GM23338 (cell line): ENCODE results near the gene GRIK2. TPM values are rescaled to one million over a fixed set of nuclear protein-coding genes. Genes with fewer than 3 reads are reported as not detected.

ENCODE experiments used
- ATAC-seq: fragments of 200-7000 bp; cut with Tn5 transposase; 3 replicates; pipeline ENCODE4 v1.9.1; 2020
- DNase-seq: peaks from one replicate; pipeline ENCODE4 v3.0.0-alpha.2; 2015; ENCODE audit warnings: low spot score
- H2AFZ ChIP-seq: fragments of 200-600 bp; sonication (generic); 2 replicates; pipeline ENCODE4 v1.8.0; 2016; ENCODE audit warnings: antibody characterized with exemption, mild to moderate bottlenecking, moderate library complexity
- H3F3A ChIP-seq: fragments of 200-600 bp; sonication (generic); replicated peaks from 2 replicates; pipeline ENCODE4 v1.8.0; 2017; ENCODE audit warnings: antibody characterized with exemption, mixed run types, low read depth
- H3K27ac ChIP-seq: fragments of 200-600 bp; sonication (generic); 2 replicates; pipeline ENCODE4 v1.6.1; 2016; ENCODE audit warnings: low read depth
- H3K27me3 ChIP-seq: fragments of 200-600 bp; sonication (generic); 2 replicates; pipeline ENCODE4 v1.8.0; 2016; ENCODE audit warnings: mild to moderate bottlenecking, mixed run types, moderate library complexity; ENCODE audit not compliant: insufficient read depth
- H3K36me3 ChIP-seq: fragments of 200-600 bp; sonication (generic); 2 replicates; pipeline ENCODE4 v1.8.0; 2016; ENCODE audit warnings: mild to moderate bottlenecking; ENCODE audit not compliant: insufficient read depth
- H3K4me1 ChIP-seq: fragments of 200-600 bp; sonication (generic); 2 replicates; pipeline ENCODE4 v1.8.0; 2016; ENCODE audit warnings: mild to moderate bottlenecking, moderate library complexity; ENCODE audit not compliant: insufficient read depth
- H3K4me2 ChIP-seq: fragments of 200-600 bp; sonication (generic); 2 replicates; pipeline ENCODE4 v1.7.1; 2017; ENCODE audit warnings: mixed run types
- H3K4me3 ChIP-seq: fragments of 200-600 bp; sonication (generic); 2 replicates; pipeline ENCODE4 v1.6.1; 2016; ENCODE audit warnings: mixed run types
- H3K79me2 ChIP-seq: fragments of 200-600 bp; sonication (generic); replicated peaks from 2 replicates; pipeline ENCODE4 v1.8.0; 2017; ENCODE audit warnings: mild to moderate bottlenecking; ENCODE audit not compliant: insufficient read depth
- H3K9me2 ChIP-seq: fragments of 200-600 bp; sonication (generic); 2 replicates; pipeline ENCODE4 v1.8.0; 2017; ENCODE audit not compliant: insufficient read depth
- H4K20me1 ChIP-seq: fragments of 200-600 bp; sonication (generic); replicated peaks from 2 replicates; pipeline ENCODE4 v1.8.0; 2017; ENCODE audit warnings: mild to moderate bottlenecking; ENCODE audit not compliant: insufficient read depth
- H3K27ac Mint-ChIP-seq: 2 replicates; pipeline ENCODE4 v1.8.0; 2020; ENCODE audit warnings: inconsistent platforms, mild to moderate bottlenecking, moderate library complexity, mixed read lengths
- H3K27me3 Mint-ChIP-seq: 3 replicates; pipeline ENCODE4 v1.8.0; 2022; ENCODE audit warnings: low read depth, mild to moderate bottlenecking, moderate library complexity, mixed read lengths, inconsistent platforms; ENCODE audit not compliant: insufficient read depth, poor library complexity
- H3K36me3 Mint-ChIP-seq: 3 replicates; pipeline ENCODE4 v1.8.0; 2021; ENCODE audit warnings: low read depth, mild to moderate bottlenecking, inconsistent platforms, moderate library complexity, mixed read lengths
- H3K4me1 Mint-ChIP-seq: 3 replicates; pipeline ENCODE4 v1.8.0; 2020; ENCODE audit warnings: mild to moderate bottlenecking, inconsistent platforms, mixed read lengths
- H3K4me3 Mint-ChIP-seq: 3 replicates; pipeline ENCODE4 v1.8.0; 2021; ENCODE audit warnings: moderate library complexity, mild to moderate bottlenecking, inconsistent platforms, mixed read lengths
- H3K9me3 Mint-ChIP-seq: 3 replicates; pipeline ENCODE4 v1.8.0; 2020; ENCODE audit warnings: moderate library complexity, mild to moderate bottlenecking, inconsistent platforms, mixed read lengths
- CREB1 ChIP-seq: fragments of 250-450 bp; sonication (Bioruptor Pico); IDR thresholded peaks from 2 replicates; pipeline ENCODE4 v1.5.0; 2020; ENCODE audit warnings: low read depth, mild to moderate bottlenecking, moderate library complexity
- ETS1 ChIP-seq: IDR thresholded peaks from 2 replicates; pipeline ENCODE4 v1.6.1; 2016; ENCODE audit warnings: antibody characterized with exemption
- EZH2 ChIP-seq: fragments of 200-600 bp; sonication (generic); IDR thresholded peaks from one replicate; pipeline ENCODE4 v1.8.0; 2017; ENCODE audit warnings: antibody characterized with exemption, mild to moderate bottlenecking, low read depth; ENCODE audit not compliant: unreplicated experiment
- NANOG ChIP-seq: IDR thresholded peaks from 2 replicates; pipeline ENCODE4 v1.6.1; 2016; ENCODE audit warnings: antibody characterized with exemption, borderline replicate concordance
- polyA plus RNA-seq: library from polyadenylated mRNA; unstranded; fragments of >200 nt; fragmentation: Nextera tagmentation; extraction: Ambion mirVana; gene quantifications from 2 replicates; pipeline ENCODE4 v1.2.1, GENCODE V29; 2016
- total RNA-seq: library from RNA; depleted of rRNA; stranded (reverse); fragments of >200 nt; shearing (Covaris generic); gene quantifications from 2 replicates; pipeline ENCODE4 v1.2.3, GENCODE V29; 2014

GRIK2 gene
- total and polyA plus RNA-seq, 2 experiments from 2014 or later = 0.73 to 3.0 TPM

- no peak overlapping the region for H3K4me3 Mint-ChIP-seq
Observed at GRCh38 chr6:102118034-102118433, 724.5 kb downstream of the GRIK2 start.

More at GRCh38 chr6:102118034-102118433, 724.5 kb downstream of the GRIK2 start:
- H3K36me3 ChIP-seq = no peaks in the 10 kb centered on the region
- no peaks in the 10 kb centered on the region for H3K27me3 Mint-ChIP-seq
- no peaks in the 10 kb centered on the region for H3K4me1 ChIP-seq
- no peak for DNase-seq
- H3K36me3 Mint-ChIP-seq = no peaks in the 10 kb centered on the region; the same call in 2 of the 3 replicates
- no peak overlapping the region for H2AFZ ChIP-seq
- no peak overlapping the region for H3K4me2 ChIP-seq
- H3K4me1 Mint-ChIP-seq = peaks cover 4% of the 10 kb centered on the region; the same call in 1 of the 3 replicates
- no peak overlapping the region for H3K27ac ChIP-seq
- no peaks in the 10 kb centered on the region for H3K9me2 ChIP-seq
- no peak overlapping the region for H3K4me3 ChIP-seq
- H3K27me3 ChIP-seq = no peaks in the 10 kb centered on the region
- H3K27ac Mint-ChIP-seq = no peak overlapping the region
- no peak for TF ChIP-seq EZH2
- no peak for TF ChIP-seq NANOG
- no peak for TF ChIP-seq ETS1
- TF ChIP-seq CREB1 (CRISPR knock-in tag) = no peak
- H3F3A ChIP-seq = no peaks in the 10 kb centered on the region
- no peak for ATAC-seq
- H3K9me3 Mint-ChIP-seq = no peaks in the 10 kb centered on the region; the same call in 2 of the 3 replicates
- no peaks in the 10 kb centered on the region for H4K20me1 ChIP-seq
- H3K79me2 ChIP-seq = no peaks in the 10 kb centered on the region
